Panc1 (cell line): ENCODE results near the gene IQSEC1.

Source experiments
- CTCF ChIP-seq: fragments of 450-650 bp; IDR thresholded peaks from 2 replicates; pipeline ENCODE4 v1.5.1; 2017; ENCODE audit warnings: mild to moderate bottlenecking
- REST ChIP-seq, 2 experiments: IDR thresholded peaks; 2 replicates each; pipeline ENCODE4 v1.6.1; 2011 to 2012; ENCODE audit warnings: low read depth in 2 of 2, control low read depth in 1 of 2, low read length in 1 of 2, mild to moderate bottlenecking in 1 of 2, moderate library complexity in 1 of 2; ENCODE audit not compliant: insufficient read depth in 1 of 2
- TCF7L2 ChIP-seq: IDR thresholded peaks from 2 replicates; pipeline ENCODE4 v1.6.1; 2011; ENCODE audit warnings: mild to moderate bottlenecking, low read depth, low read length, inconsistent platforms

GRCh38 chr3:12868039-12869034 is 204.9 kb downstream of the IQSEC1 start:
- TF ChIP-seq CTCF (peak; percentile 90), TCF7L2 (no peak), REST (IDR thresholded peaks at IDR 0.05; ENCODE audit: insufficient read depth in 1 of 2, low read depth in 2 of 2, low read length in 1 of 2) (no peak)
